Amygdala (tissue), 56 donors: Measurements from ENCODE around the gene VPS33B.
A peak's percentile ranks its signal among the peaks of the same experiment; 100 is the strongest.
"Not testable (repeated sequence)": the region's sequence is repeated elsewhere in the genome, so short reads cannot be mapped to it uniquely, and the experiment has no call there.

Source experiments
- DNase-seq, 56 donors: peaks; one replicate each; lab custom pipeline; 2025; lab: John Stamatoyannopoulos, UW

Gene VPS33B

GRCh38 chr15:91022075-91022831 is at the start of gene VPS33B:
Gene VPS33B (minus strand): TSS chr15:91022594. CDS start chr15:91022249, 345 bp downstream.
- DNase-seq, result peak; percentile 48 to 91 (median 73)

GRCh38 chr15:91072161-91072560 is 49.8 kb upstream of the VPS33B start:
- DNase-seq, result no peak

GRCh38 chr15:91070872-91071271 is 48.5 kb upstream of the VPS33B start:
- DNase-seq, result no peak

- DNase-seq, result no peak
These were observed 46.6 kb upstream of the VPS33B start for GRCh38 chr15:91068966-91069365.

GRCh38 chr15:91068436-91068835 is 46.0 kb upstream of the VPS33B start:
- no peak for DNase-seq

GRCh38 chr15:91067036-91067435 is 44.6 kb upstream of the VPS33B start:
- no peak for DNase-seq

GRCh38 chr15:91065505-91065904 is 43.1 kb upstream of the VPS33B start:
- no peak for DNase-seq

- no peak for DNase-seq
These were observed 39.6 kb upstream of the VPS33B start for GRCh38 chr15:91061997-91062396.

GRCh38 chr15:91061230-91061629 is 38.8 kb upstream of the VPS33B start:
- no peak for DNase-seq

- peak in 51 of 56 donors; percentile 8 to 85 (median 53) for DNase-seq
These were observed 33.3 kb upstream of the VPS33B start for GRCh38 chr15:91055548-91056331.

- DNase-seq, result no peak
These were observed 32.4 kb upstream of the VPS33B start for GRCh38 chr15:91054816-91055215.

GRCh38 chr15:91051248-91051647 is 28.9 kb upstream of the VPS33B start:
- no peak for DNase-seq

- DNase-seq, result no peak
These were observed 27.7 kb upstream of the VPS33B start for GRCh38 chr15:91050128-91050455.

- DNase-seq, result peak in 44 of 56 donors; percentile 3 to 87 (median 35)
These were observed 27.2 kb upstream of the VPS33B start for GRCh38 chr15:91049378-91050127.

- DNase-seq, result no peak
These were observed 25.3 kb upstream of the VPS33B start for GRCh38 chr15:91047545-91048199.

- DNase-seq, result not testable (repeated sequence)
These were observed 23.7 kb upstream of the VPS33B start for GRCh38 chr15:91046056-91046455.

GRCh38 chr15:91045065-91045464 is 22.7 kb upstream of the VPS33B start:
- DNase-seq, result no peak

GRCh38 chr15:91043202-91043874 is 20.9 kb upstream of the VPS33B start:
- no peak for DNase-seq

GRCh38 chr15:91040856-91041255 is 18.5 kb upstream of the VPS33B start:
- DNase-seq, result no peak

GRCh38 chr15:91039996-91040395 is 17.6 kb upstream of the VPS33B start:
- no peak for DNase-seq
